GM19324 (cell line): ENCODE results near the gene ZNF618.
A peak's percentile ranks its signal among the peaks of the same experiment; 100 is the strongest.
"Not testable (repeated sequence)": the region's sequence is repeated elsewhere in the genome, so short reads cannot be mapped to it uniquely, and the experiment has no call there.

Experiments
- ATAC-seq: cut with Tn5 transposase; IDR thresholded peaks from one replicate; pipeline ENCODE4 v1.9.1; 2021; ENCODE audit warnings: mild to moderate bottlenecking, moderate library complexity; ENCODE audit not compliant: unreplicated experiment, low FRiP score

ZNF618 gene

DNA sequence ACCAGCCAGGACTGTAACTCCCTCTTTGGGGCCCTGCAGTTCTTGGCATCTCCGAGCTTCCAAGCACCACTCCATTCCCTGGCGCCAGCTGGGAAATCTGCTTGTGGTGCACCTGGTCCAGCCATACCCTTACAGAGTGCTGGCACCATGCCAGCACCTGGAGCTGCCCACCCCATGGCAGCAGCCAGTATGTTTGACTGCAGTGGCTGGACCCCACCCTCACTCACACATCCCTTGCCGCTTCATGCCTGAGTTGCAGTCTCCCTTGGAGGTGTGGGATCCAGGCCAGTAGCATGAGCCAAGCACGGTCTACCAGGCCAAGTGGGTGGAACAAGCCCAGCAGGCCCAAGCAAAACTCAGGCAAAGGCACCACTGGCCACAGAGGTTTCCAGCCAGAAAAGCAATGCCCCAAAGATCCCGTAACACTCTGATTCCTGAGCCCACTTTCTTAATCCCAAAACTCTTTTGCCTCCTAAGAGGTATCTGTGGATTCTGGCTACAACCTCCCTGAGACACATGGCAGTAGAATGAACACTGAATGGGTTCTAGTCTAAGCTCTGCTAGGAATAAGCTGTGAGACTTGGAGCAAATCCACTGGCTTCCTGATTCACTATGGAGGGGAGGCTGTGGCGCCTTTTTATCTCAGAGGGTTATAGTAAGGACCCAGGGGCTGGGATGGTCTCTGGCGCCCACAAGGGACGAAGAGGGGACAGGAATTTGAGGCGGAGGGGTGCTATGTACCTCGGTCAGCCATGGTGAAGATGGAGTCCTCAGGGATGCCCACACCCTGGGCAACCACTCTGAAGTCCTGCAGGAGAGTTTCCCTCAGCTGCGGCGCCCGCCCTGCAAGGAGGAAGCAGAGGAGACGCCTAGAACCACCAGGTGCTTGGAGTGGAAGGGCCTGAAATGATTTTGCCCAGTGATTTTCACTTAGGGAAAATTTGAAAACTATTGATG, 196.4 kb downstream of the ZNF618 start:
- no peak for ATAC-seq

DNA sequence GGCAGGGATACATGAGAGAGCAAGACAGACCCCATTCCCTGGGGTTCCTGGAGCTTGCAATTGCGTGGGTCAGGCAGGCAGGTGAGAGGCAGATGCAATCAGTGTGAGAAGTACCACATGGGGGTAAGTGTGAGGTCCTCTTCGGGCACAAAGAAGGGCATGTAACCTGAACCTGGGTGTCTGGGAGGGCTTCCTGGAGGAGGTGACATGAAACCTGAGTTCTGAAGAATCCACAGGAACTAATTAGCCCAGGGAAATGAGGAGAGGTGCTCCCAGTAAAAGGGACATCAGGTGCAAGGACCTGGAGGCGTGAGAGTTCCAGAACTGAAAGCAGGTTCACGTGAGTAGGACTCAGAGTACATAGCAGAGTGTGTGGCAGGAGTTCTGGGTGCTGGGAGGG, 199.5 kb downstream of the ZNF618 start:
- ATAC-seq: no peak

DNA sequence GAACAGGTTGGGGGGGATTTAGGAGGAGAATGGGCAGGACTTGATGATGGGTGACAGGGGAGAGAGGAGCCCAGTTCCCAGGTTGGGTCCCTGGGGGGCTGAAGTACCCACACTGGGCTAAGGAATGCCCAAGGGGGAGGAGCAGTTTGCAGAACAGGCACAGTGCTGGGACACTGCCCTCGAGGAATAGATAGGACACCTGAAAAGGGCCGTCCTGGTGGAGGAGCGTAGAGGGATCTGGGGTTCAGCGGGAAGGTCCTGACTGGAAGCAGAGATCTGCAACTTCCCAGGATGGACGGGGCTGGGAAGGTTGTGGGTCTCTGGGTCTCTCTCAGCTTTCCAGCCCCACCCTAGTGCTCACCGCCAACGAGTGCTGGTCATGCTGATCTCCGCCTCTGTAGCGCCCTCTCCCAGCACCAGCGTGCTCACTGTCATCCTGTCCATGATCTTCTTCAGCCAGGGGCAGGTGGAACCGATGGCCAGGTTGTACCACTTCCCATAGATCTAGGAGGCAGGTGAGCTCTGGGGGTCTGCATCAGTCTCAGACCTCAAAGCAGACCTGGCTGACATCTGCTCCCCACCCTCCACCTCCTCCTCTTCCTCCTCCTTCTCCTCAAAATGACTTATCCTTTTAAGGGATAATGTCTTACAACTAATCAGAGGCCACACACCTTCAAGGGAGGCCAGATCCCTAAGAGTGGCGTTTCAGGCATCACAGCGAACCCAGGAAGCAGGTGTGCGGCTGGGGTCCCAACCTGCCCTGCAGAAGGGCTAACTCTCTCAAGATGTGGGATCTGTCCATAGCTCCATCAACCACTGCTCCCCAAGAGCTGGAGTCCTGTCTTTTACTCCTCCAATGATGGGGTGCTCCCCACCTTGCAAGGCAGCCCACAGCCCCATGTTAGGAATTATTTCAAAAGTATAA, 200.4 kb downstream of the ZNF618 start:
- ATAC-seq: no peak

DNA sequence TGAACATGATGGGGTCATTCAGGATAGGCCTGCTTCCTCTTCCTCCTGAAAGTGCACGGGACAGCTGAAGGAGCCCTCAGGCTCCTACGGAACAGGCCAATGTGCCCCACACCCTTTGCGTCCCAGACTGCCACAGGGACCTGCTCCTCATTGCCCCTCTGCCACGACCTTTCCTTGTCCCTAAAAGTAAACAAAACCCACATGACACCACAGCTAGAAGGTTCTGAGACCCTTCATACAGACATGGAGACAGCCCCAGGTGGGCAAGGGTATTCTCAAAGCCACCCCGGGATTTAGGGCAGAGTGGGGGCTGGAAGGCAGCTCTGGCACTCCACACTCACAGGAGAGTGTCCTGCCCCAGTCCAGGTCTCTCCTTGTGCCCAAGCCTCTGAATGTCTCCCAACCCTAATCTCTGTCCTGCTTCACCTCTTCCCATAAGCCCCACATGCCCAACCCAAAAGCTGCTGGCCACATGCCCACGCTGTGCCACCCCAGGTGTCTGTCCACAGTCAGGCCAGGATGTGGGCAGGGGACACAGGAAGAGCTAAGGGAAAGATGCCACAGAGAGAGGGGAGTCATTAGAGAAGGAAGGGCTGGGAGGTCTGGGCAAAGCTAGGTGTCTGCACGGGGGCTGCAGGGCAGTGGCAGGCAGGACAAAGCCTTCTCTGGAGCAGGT, 201.2 kb downstream of the ZNF618 start:
- no peak for ATAC-seq

DNA sequence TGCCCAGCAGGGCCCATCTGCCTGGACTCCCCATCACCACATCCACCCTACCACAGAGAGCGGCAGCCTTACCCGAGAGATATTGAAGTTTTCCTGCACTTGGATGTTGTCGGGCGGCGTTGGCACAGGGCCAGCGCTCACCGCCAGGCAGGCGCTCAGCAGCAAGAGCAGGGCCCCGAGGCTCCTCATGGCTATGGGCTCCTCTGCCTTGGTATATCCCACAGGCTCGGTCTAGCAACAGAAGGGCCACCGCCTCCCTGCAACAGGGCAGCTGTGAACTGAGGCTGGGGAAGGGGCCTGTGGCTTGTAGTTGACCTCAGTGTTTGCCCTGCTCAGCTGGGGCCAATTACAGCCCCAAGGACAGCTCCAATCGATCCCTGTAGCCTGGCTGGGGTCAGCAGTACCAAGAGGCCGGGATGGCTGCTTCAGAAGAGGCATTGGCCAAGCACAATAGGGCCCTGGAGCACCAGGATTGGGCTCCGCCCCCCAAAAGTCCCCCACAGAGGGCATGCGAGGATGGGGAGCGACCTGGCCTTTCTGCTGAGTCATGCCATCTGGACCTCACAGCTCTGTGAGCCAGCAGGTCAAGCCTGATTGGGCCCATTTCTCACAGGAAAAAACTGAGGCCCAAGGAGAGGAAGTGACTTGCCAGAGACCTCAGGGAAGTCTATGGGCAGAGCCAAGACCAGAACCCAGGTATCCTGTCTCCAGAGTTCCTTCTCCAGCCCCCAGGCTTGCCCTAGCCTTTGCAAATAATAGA, 202.1 kb downstream of the ZNF618 start, which contains the start of gene AMBP:
TSS of gene AMBP (minus strand) at position 280 of the 760 bp plus-strand sequence. CDS start at position 189, 91 bp downstream.
- no peak for ATAC-seq

DNA sequence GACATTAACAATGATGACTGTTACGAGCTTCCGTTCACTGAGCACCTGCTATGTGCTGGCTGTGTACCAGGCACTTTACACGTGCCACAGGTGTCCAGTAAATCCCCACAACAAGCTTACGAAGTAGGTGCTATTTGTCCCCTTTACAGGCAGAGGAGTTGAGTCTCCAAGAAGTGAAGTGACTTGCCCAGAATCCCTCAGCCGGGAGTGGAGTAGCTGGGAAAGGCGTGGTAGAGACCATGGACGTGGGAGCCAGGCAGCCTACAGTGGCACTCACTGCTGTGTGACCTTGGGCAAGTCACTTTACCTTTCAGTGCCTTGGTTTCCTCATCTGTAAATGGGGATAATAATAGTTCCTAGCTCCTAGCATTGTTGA, 202.7 kb downstream of the ZNF618 start:
- ATAC-seq: no peak

DNA sequence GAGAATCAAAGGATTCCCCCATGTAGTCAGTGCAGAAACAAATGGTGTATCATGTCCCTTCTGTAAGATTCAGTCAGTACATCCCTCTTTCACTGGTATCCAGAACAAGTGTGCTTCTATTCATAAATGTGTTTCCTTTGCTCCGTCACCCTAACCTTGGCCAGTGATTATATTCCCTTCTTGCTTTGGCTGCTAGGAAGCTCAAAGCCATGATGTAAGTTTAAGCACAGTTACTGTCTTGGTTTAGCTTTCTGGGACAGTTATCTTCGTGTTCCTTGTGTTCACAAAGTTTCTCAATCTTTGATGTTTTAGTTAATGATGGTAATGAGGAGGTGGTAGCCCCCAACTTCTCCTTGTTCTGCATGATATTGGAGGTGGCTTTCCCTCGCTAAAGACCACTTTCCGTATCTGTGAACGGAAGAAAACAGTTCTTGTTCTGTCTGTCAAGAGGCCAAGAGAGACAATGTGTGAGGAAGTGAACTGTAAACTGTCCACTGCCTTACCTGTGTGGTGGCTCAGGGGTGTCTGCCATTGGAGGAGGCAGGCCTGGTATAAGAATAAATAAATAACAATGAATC, 204.2 kb downstream of the ZNF618 start:
- no peak for ATAC-seq

DNA sequence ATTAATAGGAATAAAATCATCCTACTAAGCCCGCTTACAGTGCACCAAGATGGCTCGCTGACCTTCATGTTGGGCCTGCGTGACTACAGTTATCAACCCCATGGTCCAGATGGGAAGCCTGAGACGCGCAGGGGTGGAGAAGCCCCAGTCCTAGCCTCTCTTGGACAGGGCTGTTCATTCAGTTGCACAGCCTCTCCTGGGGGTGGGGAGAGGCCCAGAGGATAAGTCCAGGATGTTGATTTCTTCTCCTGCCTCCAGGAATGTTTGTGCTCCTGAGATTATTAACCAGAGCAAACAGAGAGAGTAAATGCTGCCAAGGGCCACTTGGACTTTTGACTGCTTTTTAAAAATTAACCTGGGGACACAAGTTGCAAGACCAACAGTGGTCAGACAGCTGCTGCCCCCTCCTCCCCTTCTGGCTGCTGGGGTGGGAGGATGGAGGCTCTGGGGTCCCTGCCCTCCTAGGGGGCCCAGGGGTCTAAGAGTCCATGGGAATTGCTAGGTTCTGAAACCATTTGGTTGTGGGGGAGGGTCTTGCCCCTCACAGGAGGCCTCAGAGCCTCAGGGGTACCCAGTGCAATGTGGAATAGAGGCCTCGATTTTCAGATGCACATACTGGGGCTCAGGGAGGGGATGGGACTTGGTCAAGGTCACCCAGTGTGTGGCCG, 204.8 kb downstream of the ZNF618 start:
- ATAC-seq: no peak

DNA sequence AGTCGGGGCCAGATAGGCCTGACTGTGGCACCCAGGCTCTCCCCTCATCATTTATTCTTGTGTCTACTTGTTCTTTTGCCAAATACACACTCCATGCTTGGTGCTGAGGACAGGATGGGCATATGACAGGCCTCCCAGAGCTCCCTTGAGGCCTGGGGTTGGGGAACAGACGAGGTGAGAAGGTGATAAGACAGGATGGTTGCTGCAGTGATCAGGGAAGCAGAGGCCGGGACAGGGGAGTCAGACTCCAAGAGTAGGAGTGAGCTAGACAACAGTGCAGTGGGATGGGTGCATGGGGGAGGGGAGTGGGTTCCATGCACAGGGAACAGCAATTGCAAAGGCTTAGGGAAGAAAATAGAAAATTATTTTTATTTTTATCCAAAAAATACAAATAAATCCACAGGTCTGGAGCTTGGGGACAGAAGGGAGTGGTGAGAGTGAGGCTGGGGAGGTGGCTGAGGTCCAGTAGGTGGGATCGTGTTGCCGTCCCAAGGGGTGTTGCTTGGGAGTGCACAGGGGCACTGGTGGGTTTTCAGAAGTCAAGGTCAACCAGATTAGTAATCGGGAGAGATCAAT, 205.4 kb downstream of the ZNF618 start:
- no peak for ATAC-seq

DNA sequence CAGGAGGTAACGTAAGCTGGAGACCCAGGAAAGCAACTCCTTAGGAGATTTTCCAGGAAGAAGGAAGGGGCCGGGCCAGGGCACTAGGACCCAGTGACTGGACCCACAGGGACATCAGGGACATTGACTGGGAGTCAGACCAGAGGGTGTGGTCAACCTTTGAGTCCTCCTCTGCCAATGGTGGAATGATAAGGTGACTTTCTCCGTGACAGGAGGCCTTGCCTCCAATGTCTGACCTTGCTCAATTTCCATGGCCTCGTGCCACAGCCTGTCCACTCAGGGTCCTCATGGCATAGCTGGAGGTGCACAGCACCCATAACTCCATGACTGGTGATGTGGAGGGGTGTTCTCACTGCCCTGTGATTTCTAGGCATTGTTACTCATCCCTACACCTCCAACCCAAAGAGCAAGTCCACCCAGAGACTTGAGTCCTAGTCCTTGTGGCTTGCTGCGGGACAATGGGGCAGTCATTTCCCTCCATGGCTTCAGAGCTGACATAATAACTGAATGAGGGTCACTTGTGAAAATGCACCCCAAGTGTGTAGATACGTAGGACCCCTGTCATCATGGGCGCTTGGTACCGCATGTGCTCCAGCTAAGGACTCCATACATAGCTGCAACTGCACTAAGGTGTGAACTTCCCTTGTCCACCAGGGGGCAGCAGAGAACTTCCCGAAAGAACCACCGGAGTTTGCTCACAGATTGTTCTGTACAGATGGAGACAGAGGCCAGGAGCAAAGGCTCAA, 206.1 kb downstream of the ZNF618 start:
- ATAC-seq: peak; percentile 67

DNA sequence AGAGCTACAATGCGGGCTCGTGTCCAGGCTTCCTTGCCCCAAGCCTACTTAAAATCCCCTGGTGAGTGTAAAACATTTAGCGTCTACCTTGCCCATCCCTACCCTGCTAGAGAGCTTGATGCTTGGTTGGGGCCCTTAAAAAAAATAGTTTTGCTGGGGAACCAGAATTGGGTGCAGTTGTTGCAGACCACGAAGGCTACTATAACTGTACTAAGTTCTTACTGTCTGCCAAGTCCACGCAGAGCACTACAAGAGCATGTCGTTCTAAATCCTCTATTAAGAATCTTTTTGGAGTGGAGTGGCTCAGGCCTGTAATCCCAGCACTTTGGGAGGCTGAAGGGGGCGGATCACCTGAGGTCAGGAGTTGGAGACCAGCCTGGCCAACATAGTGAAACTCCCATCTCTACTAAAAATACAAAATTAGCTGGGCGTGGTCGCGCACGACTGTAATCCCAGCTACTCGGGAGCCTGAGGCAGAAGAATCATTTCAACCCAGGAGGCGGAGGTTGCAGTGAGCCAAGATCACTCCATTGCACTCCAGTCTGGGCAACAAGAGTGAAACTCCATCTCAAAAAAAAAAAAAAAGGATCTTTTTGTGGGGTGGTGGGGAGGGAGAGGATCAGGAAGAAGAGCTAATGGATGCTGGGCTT, 206.8 kb downstream of the ZNF618 start:
- ATAC-seq: not testable (repeated sequence)

DNA sequence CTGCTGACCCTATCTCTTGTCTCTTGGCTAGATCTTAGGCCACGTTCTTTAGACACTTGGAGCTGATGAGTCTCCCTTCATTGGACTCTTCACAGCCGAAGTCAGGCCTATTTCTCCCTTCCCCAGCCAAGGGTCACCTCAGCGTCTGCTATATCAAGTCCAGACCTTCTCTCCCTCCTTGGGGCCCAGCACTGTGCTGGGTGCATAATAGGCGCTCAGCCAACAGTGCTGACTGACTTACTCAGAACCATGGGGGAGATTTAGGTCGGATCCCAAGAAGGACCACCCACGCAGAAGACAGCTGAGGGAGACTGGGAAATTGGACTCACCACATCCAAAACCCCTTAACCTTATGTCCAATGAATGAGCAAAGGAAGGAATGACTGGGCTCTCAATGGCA, 207.6 kb downstream of the ZNF618 start:
- ATAC-seq: no peak

DNA sequence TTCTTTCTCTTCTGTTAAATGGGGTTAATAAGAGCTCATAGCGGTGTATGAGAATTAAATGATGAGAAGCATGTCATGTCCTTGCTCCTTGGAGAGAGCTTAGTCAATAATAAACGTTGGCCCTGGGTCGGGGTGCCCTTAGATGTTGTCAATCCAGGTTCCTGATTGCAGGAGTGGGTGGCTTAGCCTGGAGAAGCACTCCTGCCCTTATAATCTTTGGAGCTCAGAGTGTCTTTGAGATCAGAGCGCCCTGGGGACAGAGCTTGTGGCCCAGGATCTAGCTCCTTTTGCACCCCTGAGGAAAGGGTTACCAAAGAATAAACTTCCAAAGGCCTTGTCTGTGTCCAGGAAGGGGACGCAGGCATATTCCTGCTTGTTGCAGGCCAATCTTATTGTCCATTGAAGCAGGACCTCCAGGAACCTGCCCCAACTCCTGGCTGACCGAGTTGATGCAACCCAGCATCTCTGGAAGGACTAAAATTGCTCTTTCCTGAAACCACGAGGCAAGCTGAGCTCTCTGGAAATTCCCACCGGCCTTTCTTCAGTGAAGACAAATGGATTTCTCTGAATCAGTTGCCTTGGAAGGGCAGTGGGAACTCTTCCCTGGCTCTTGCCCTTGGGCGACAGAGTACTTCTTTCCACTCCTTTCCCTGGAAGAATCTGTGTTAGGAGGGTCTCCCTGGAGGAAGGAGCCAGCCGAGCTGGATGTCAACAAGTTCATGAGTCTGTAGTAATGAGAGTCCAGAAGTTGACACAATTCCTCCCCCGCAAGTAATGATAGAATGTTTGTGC, 208.4 kb downstream of the ZNF618 start:
- no peak for ATAC-seq

DNA sequence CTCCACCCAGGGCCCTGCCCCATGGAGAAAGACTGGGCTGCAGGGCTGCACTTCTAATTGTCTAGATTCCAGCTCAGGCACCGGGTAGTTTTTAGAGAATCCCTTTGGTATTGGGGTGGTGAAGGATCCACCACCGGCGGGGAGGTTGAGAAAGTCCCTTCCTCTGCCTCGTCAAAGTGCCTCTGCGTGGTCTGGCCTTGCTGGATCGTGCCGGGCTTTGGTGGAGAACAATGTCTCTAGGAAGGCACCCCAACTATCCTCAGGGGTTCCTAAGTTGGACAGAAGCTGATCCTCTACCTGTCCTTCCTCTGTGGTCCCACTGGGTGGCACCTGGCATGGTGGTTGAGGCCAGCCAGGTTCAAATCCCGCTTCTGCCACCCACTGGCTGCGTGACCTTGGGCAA, 209.3 kb downstream of the ZNF618 start:
- ATAC-seq: no peak

DNA sequence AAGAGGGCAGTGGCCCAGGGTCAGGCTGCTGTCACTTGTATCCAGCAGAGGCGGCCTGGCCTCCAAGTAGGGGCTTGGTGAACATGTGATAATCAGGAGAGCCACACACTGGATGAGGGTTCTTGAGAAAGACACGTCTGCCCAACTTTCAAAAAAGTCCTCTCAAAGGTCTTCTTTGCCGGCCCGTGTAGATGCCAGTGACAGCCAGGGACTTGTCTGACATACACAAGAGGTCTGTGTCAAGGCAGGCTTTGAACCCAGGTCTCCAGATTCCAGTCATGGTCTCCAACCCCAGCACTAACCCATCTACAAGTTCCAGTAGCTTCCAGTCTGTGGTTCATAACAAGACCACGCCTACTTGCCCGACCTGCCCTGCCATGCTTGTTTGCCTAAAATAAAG, 209.9 kb downstream of the ZNF618 start:
- ATAC-seq: no peak

DNA sequence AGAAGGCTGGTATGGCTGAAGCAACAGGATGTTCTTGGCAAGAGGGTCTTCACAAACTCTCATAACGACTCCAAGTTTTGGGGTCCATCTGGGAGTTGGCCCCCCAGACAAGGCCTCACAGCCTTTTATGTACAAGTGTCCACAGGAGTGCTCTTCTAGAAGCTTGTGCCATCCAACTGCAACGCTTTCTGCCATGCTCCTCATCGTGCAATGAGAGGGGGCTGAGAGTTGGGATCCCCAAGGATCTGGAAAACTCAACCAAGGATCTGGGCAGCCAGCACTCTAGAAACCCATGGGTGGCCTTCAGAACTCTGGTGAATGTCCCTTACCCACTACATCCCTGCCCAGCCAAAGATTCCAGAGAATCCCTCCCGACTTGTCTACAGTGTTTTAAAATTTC, 210.5 kb downstream of the ZNF618 start:
- no peak for ATAC-seq

DNA sequence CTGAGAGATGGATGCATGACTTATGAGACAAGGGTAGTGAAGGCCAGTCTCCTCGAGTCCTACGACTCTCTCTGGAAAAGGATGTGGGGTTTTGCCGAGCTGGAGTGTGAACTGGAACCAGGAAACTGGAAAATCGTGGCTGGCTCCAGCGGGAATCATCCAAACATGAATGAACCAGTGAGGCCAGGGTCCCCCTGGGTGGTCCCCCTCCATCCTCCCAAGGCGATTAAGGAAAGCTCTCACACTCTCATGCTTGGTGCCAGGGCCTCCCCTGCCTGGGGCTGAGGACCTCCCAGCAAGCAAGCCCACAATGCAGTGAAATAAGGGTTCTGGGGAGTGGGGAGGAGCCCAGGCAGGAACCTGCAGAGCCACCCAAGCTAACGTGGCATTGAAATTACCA, 211.6 kb downstream of the ZNF618 start:
- no peak for ATAC-seq
